Measurements from ENCODE around the gene ERO1A.

The ERO1A gene

DNA sequence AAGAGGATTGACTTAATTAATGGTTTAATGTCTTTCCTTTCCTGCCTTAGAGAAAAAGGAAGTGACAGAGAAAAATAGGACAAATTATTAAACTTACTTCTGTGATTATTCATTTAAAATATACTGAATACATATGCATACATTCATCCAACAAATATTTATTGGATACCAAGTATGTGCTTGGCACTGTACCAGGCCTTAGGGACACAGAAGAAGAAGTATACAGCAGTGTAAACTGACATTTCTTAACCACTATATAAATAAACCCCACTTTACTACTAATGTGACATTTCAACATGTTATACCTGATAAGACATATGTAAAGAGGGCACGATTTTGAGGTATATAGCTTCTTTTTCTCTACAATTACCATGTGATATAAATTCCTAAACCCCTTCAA is 53.6 kb downstream of the ERO1A start:
- no peak for DNase-seq (ENCODE audit: low spot score)
- TF ChIP-seq, protein P1, sequence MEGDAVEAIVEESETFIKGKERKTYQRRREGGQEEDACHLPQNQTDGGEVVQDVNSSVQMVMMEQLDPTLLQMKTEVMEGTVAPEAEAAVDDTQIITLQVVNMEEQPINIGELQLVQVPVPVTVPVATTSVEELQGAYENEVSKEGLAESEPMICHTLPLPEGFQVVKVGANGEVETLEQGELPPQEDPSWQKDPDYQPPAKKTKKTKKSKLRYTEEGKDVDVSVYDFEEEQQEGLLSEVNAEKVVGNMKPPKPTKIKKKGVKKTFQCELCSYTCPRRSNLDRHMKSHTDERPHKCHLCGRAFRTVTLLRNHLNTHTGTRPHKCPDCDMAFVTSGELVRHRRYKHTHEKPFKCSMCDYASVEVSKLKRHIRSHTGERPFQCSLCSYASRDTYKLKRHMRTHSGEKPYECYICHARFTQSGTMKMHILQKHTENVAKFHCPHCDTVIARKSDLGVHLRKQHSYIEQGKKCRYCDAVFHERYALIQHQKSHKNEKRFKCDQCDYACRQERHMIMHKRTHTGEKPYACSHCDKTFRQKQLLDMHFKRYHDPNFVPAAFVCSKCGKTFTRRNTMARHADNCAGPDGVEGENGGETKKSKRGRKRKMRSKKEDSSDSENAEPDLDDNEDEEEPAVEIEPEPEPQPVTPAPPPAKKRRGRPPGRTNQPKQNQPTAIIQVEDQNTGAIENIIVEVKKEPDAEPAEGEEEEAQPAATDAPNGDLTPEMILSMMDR (IDR thresholded peaks at IDR 0.05; ENCODE audit: extremely low read depth, missing control alignments), result no peak

DNA sequence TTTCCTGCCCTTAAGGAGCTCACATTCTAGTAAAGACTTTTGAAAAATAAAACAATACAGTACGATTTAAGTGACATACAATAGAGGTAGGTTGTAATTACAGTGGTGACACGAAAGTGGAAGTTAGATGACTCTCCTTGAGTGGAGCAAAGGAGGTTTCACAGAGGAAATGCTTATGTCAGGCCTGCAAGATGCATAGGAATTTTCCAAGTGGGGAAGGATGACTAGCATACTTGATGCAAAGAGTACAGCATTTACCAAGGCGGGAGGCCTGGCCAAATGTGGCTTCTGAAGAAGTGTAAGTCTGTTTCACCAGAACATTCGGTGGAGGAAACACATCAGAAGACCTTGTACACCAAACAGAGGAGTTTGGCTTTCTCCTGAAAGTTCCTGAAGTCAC is 55.2 kb downstream of the ERO1A start:
- TF ChIP-seq, protein P1 (IDR thresholded peaks at IDR 0.05; ENCODE audit: extremely low read depth, missing control alignments), result no peak
- no peak for DNase-seq (ENCODE audit: low spot score)

DNA sequence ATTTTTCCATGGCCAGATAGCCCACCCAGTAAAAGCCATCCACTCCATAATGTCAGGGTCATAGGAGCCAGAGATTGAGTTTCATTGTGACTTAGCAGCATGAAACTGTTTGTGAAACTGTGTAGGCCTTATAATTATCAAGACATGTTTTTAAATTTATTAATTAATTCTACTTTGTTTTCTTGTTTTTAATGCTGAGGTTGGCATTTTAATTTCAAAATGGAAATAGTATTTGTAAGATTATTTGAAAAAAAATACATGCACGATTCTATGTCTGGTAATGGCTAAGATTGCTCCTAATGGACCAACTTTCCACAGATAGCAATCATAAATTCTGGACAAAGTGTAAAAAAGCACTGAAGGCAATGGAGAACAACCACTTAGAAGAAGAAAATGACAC is 75.7 kb downstream of the ERO1A start:
- TF ChIP-seq, protein P1 (IDR thresholded peaks at IDR 0.05; ENCODE audit: extremely low read depth, missing control alignments), result no peak
- DNase-seq (ENCODE audit: low spot score), result no peak

DNA sequence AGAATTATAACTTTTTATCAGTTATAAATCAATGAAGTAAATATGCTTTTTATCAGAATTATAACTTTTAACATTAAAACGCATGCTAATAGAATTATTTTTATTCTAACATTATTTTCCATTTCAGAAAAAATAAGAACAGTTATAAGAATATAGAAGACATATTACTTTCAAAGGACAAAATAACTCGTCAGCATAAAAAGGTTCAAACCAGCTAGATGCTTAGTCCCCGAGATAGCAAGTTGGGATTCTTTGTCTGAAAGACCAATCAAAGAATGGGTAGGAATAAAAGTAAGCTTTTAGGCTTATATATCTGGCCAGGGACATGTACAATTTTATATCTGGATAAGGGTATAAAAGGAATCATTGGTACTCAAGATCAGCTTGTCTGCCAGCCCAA is 76.8 kb downstream of the ERO1A start:
- TF ChIP-seq, protein P1 (IDR thresholded peaks at IDR 0.05; ENCODE audit: extremely low read depth, missing control alignments), result no peak
- DNase-seq (ENCODE audit: low spot score), result no peak

DNA sequence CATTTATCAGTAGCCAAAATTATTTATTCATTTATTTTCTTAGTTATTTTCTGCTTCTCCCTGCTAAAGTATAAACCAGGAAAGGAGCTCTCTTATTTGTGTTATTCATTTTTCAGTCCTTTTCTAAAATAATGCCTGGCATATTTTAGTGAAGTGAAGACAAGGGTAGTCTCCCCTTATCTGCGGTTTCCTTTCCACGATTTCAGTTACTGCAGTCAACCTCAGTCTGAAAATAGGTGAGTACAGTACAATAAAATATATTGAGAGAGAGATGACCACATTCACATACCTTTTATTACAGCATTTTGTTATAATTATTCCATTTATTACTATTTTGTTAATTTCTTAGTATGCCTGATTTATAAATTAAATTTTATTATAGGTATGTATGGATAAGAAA is 85.2 kb downstream of the ERO1A start:
- TF ChIP-seq, protein P1 (IDR thresholded peaks at IDR 0.05; ENCODE audit: extremely low read depth, missing control alignments), result no peak
- DNase-seq (ENCODE audit: low spot score), result no peak

DNA sequence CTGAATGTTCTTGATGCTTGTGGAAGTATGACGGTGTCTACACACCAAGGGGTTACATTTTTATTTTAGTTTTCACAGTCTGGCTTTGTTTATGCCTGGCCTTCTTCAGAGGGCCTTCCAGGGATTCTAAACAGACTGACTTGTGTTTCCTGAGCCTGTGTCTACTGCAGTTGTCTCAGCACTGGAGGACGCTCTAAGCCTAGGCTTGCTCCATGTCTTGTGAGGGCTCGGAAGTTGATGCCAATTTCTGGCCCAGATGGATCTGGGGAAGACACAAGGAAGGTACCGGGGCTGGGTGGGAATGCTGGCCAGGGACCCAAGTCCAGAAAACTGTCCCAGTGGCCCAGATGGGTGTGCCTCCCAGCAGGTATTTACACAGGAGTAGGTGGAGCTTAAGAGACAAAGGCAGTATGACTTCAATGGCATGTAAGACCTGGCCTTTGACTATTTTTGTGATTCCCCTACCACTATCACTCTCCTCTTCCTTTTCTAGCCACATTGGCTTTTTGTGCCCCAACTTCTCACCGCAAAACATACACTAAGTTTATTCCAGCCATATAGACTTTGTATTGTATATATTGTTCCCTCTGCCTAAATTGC is 85.8 kb downstream of the ERO1A start:
- TF ChIP-seq, protein P1 (IDR thresholded peaks at IDR 0.05; ENCODE audit: extremely low read depth, missing control alignments), result no peak
- no peak for DNase-seq (ENCODE audit: low spot score)

DNA sequence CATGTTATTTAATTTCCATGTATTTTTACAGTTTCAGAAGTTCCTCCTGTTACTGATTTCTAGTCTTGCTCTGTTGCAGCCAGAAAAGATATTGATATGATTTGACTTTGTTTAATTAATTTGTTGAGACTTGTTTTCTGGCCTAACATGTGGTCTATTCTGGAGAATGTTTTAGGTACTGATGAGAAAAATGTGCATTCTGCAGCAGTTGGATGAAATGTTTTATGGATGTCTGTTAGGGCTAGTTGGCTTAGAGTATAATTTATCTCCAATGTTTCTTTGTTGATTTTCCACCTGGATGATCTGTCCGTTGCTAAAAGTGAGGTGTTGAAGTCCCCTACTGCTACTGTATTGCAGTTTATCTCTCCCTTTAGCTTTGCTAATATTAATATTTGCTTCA is 88.3 kb downstream of the ERO1A start:
- TF ChIP-seq, protein P1 (IDR thresholded peaks at IDR 0.05; ENCODE audit: extremely low read depth, missing control alignments), result no peak
- DNase-seq (ENCODE audit: low spot score), result no peak
